Measurements from ENCODE around the gene NECTIN1.
"Not testable (repeated sequence)": the region's sequence is repeated elsewhere in the genome, so short reads cannot be mapped to it uniquely, and the experiment has no call there.

The NECTIN1 gene

GRCh38 chr11:119614222-119615002 lies 114.6 kb downstream of the NECTIN1 start:
- DNase-seq, result no peak

GRCh38 chr11:119612814-119613213 lies 116.2 kb downstream of the NECTIN1 start:
- no peak for DNase-seq

- no peak for DNase-seq
Observed at GRCh38 chr11:119610836-119611426, 118.1 kb downstream of the NECTIN1 start.

- DNase-seq, result no peak
Observed at GRCh38 chr11:119608781-119609180, 120.2 kb downstream of the NECTIN1 start.

- DNase-seq, result no peak
Observed at GRCh38 chr11:119608201-119608600, 120.8 kb downstream of the NECTIN1 start.

GRCh38 chr11:119607726-119608125 lies 121.3 kb downstream of the NECTIN1 start:
- no peak for DNase-seq

- DNase-seq, result no peak
Observed at GRCh38 chr11:119605137-119605665, 123.8 kb downstream of the NECTIN1 start.

- no peak for DNase-seq
Observed at GRCh38 chr11:119602745-119603373, 126.1 kb downstream of the NECTIN1 start.

- no peak for DNase-seq
Observed at GRCh38 chr11:119599864-119600541, 129.0 kb downstream of the NECTIN1 start.

GRCh38 chr11:119595941-119596340 lies 133.1 kb downstream of the NECTIN1 start:
- not testable (repeated sequence) for DNase-seq

GRCh38 chr11:119594639-119595249 lies 134.3 kb downstream of the NECTIN1 start:
- DNase-seq, result no peak

GRCh38 chr11:119593346-119593745 lies 135.7 kb downstream of the NECTIN1 start:
- no peak for DNase-seq

GRCh38 chr11:119592642-119593041 lies 136.4 kb downstream of the NECTIN1 start:
- no peak for DNase-seq

GRCh38 chr11:119591836-119592310 lies 137.1 kb downstream of the NECTIN1 start:
- no peak for DNase-seq

GRCh38 chr11:119590651-119591351 lies 138.2 kb downstream of the NECTIN1 start:
- no peak for DNase-seq

GRCh38 chr11:119589001-119589400 lies 140.0 kb downstream of the NECTIN1 start:
- DNase-seq, result no peak
